Activated naive CD8-positive, alpha-beta T cell treated with anti-CD3 and anti-CD28 coated beads, Interleukin-2, amount 50 U/mL, for 24 hours (primary cell): ENCODE results near the gene ZNF655.
"Not testable (repeated sequence)": the region's sequence is repeated elsewhere in the genome, so short reads cannot be mapped to it uniquely, and the experiment has no call there.

ENCODE experiments used
- ATAC-seq: fragments of 150-1000 bp; cut with Tn5 transposase; one replicate; pipeline ENCODE4 v1.10.0; 2021
- DNase-seq: peaks from one replicate; pipeline ENCODE4 v3.0.0; 2021
- H3K27ac Mint-ChIP-seq: one replicate; pipeline ENCODE4 v1.8.0; 2021; ENCODE audit warnings: mild to moderate bottlenecking, mixed read lengths
- H3K27me3 Mint-ChIP-seq: one replicate; pipeline ENCODE4 v1.8.0; 2021; ENCODE audit warnings: mixed read lengths
- H3K36me3 Mint-ChIP-seq: one replicate; pipeline ENCODE4 v1.8.0; 2021; ENCODE audit warnings: low read depth, mixed read lengths
- H3K4me1 Mint-ChIP-seq: one replicate; pipeline ENCODE4 v1.8.0; 2021; ENCODE audit warnings: mixed read lengths
- H3K4me3 Mint-ChIP-seq: one replicate; pipeline ENCODE4 v1.8.0; 2021; ENCODE audit warnings: mild to moderate bottlenecking, moderate library complexity, mixed read lengths
- H3K9me3 Mint-ChIP-seq: one replicate; pipeline ENCODE4 v1.8.0; 2021; ENCODE audit warnings: mixed read lengths

The ZNF655 gene

GRCh38 chr7:99576251-99576650, 17.8 kb downstream of the ZNF655 start:
- H3K27me3 Mint-ChIP-seq, result no peaks in the 10 kb centered on the region
- DNase-seq (no peak), ATAC-seq (no peak)
- no peak overlapping the region for H3K27ac Mint-ChIP-seq
- H3K9me3 Mint-ChIP-seq, result no peaks in the 10 kb centered on the region
- no peak overlapping the region for H3K4me3 Mint-ChIP-seq
- peaks cover 17% of the 10 kb centered on the region for H3K4me1 Mint-ChIP-seq
- peaks cover 25% of the 10 kb centered on the region for H3K36me3 Mint-ChIP-seq

DNA sequence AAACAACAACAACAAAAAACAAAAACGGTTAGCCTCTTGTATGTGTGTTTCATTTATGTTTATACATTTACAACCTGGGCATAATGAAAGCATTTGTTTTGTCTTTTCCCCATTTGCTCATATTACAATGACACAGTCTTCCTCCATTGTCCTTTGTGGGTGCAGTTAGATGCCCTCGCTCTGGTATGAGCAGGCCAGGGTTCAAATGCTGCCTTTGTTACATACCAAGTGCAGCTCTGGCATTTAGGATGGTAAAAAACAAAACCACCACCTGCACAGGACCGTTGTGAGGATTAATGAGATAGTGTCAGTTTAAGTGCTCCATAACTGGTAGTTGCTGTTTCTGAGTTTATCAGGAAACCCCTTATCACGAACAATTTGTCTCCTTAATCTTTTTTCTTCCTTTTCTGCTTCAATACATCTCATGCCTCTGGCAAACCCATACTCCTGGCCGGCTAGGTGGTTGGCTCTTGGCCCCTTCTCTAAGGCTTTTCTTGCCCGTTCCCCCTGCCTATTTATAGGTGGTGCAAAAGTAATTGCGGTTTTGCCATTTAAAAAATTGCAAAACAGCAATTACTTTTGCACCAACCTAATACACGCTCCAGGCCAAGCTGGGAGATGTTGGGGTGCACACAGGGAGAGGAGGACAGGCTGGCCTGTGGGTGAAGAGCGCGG, 21.0 kb downstream of the ZNF655 start:
- Mint-ChIP-seq H3K27me3 (no peaks in the 10 kb centered on the region), H3K36me3 (no peaks in the 10 kb centered on the region), H3K4me3 (peak overlapping the region; percentile 81), H3K27ac (peak overlapping the region; percentile 52), H3K9me3 (no peaks in the 10 kb centered on the region), H3K4me1 (peaks cover 19% of the 10 kb centered on the region)
- DNase-seq (no peak), ATAC-seq (no peak)

DNA sequence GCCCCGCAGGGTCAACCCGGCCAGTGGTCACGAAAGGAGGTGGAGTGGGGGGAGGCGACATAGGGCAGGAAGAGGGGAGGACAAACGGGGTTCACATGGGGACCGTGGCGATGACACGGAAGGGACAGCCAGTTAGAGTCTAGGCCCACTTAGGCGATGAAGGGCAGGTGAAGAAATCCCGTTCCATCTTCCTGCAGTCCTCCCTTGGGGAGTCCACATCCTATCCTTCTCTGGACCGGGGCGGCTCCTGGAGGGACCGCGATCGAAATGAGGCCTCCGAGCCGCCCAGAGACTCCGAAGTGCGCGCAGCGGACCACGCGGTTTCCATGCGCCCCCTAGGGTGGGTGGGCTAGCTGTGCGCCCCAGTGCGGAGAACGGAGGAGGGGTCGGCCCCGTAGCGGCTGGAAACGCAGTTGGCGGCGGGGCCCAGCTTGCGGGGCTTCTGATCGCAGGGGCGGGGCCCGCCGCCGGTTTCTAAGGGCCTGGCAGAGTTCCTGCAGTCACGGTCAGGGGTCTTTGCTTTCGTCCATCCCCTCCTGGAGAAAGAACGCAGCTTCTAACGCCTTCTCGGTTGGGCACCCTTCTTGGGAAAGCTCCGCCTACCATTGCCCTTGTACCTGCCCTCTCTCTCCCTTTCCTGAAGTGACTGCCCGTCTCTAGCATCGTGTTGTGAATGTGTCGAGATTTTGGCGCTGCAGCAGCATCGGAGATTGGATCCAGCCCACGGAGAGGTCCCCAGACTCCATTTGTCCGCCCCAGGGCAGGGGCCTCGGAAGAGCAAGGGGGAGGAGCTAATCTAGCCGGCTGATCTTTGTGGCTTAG, 21.7 kb downstream of the ZNF655 start:
- ATAC-seq, result peak; percentile 67
- H3K27me3 Mint-ChIP-seq, result no peaks in the 10 kb centered on the region
- DNase-seq, result peak; percentile 67

DNA sequence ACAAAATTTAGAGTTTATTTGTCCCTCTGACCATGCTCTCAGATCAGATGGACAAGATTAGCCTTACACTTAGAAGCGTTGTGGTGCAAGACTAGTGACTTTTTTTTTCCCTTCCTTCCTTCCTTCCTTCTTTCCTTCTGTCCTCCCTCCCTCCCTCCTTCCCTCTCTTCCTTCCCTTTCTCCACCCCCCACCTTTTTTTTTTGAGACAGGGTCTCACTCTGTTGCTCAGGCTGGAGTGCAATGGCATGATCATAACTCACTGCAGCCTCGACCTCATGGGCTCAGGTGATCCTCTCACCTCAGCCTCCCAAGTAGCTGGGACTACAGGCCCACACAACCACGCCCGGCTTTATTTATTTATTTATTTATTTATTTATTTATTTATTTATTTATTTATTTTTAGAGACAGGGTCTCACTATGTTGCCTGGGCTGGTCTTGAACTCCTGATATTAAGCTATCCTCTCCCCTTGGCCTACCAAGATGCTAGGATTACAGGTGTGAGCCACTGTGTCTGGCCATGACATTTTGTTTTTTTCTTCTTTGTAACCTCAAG, 22.4 kb downstream of the ZNF655 start:
- not testable (repeated sequence) for H3K9me3 Mint-ChIP-seq, H3K27me3 Mint-ChIP-seq, ATAC-seq, DNase-seq, H3K36me3 Mint-ChIP-seq
- Mint-ChIP-seq H3K4me3 (peak overlapping the region; percentile 81), H3K27ac (peak overlapping the region; percentile 72), H3K4me1 (peaks cover 19% of the 10 kb centered on the region)

More for the DNA sequence above, 21.7 kb downstream of the ZNF655 start:
- H3K27ac Mint-ChIP-seq, result peak overlapping the region; percentile 72
- H3K4me3 Mint-ChIP-seq, result peak overlapping the region; percentile 81
- H3K4me1 Mint-ChIP-seq, result peaks cover 19% of the 10 kb centered on the region
- no peaks in the 10 kb centered on the region for H3K36me3 Mint-ChIP-seq
- no peaks in the 10 kb centered on the region for H3K9me3 Mint-ChIP-seq

DNA sequence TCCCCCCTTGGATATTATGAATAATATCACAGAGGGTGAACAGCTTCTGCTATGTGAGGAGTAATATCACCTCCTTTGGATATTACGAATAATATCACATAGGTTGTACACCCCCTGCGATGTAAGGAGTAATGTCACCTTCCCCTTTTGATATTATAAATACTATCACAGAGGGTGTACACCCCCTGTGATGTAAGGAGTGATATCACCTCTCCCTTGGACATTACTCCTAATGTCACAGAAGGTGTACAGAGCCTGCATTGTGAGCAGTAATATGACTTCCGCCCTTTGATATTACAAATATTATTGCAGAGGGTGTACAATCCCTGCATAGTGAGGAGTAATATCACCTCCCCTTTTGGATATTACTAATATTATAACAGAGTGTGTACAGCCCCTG, 30.4 kb downstream of the ZNF655 start:
- no peaks in the 10 kb centered on the region for H3K9me3 Mint-ChIP-seq
- H3K4me1 Mint-ChIP-seq, result no peaks in the 10 kb centered on the region
- no peak overlapping the region for H3K4me3 Mint-ChIP-seq
- DNase-seq, result no peak
- ATAC-seq, result peak; percentile 35
- no peak overlapping the region for H3K27ac Mint-ChIP-seq
- H3K27me3 Mint-ChIP-seq, result no peaks in the 10 kb centered on the region
- H3K36me3 Mint-ChIP-seq, result no peaks in the 10 kb centered on the region

- H3K4me3 Mint-ChIP-seq, result no peak overlapping the region
- no peaks in the 10 kb centered on the region for H3K4me1 Mint-ChIP-seq
- H3K27me3 Mint-ChIP-seq, result no peaks in the 10 kb centered on the region
- H3K36me3 Mint-ChIP-seq, result no peaks in the 10 kb centered on the region
- ATAC-seq (peak; percentile 77), DNase-seq (no peak)
- H3K27ac Mint-ChIP-seq, result no peak overlapping the region
- no peaks in the 10 kb centered on the region for H3K9me3 Mint-ChIP-seq
Measured at GRCh38 chr7:99594948-99595745, 36.7 kb downstream of the ZNF655 start.

DNA sequence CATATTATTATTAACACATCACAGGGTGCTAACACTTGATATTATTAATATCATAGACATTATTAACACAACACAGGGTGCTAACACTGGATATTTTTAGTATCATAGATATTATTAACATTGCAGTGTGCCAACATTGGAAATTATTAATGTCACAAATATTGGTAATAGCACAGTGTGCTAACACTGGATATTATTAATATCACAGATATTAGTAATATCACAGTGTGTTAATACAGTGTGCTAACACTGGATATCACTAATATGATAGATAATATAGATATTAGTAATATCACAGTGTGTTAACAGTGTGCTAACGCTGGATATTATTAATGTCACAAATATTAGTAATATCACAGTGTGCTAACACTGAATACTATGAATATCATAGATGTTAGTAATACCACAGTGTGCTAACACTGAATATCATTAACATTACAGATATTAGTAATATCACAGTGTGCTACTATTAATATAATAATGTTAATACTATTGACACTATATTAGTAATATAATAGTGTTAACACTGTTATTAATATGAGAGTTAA, 38.0 kb downstream of the ZNF655 start:
- no peaks in the 10 kb centered on the region for H3K36me3 Mint-ChIP-seq
- H3K4me1 Mint-ChIP-seq, result no peaks in the 10 kb centered on the region

DNA sequence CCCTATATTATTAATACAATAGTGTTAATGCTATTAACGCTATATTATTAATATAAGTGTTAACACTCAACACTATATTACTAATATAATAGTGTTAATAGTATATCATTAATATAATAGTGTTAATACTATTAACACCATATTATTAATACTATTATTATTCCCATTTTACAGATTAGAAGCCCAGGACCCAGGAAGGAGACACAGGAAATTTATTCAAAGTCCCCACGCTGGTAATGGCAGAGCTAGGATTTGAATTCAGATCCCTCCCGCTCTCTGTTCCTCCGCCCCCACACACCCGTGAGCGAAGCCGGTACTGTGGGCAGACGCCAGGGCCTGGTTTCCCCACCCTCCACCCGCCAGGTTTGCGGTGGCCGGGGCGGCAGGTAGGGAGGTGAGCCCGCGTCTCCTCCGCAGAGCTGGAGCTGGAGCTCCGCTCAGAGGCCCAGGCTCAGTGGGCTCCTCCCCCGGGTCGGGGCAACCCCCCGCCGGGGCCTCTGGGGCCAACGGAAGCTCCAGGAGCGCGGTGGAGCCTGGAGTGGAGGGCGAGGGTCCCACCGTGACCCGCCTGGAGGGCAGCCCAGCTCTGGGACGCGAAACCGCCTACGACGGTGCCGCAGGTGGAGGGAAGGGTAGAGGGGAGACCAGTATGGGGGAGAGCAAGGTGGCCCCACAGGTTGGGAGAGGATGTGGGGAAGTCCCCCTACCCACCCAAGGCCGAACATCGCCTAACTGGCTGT, 39.5 kb downstream of the ZNF655 start, which contains the start of gene TMEM225B:
Gene TMEM225B (plus strand): TSS at position 506 of the 740 bp plus-strand sequence. CDS start 6,122 bp downstream, outside the sequence.
- Mint-ChIP-seq H3K27ac (no peak within 1 kb of the TSS), H3K4me1 (no peaks in the 10 kb centered on the region), H3K9me3 (no peaks in the 10 kb centered on the region), H3K36me3 (no peaks in the 10 kb centered on the region), H3K27me3 (no peaks in the 10 kb centered on the region), H3K4me3 (no peak within 1 kb of the TSS)
- DNase-seq (no peak), ATAC-seq (no peak)

More for the DNA sequence above, 38.0 kb downstream of the ZNF655 start:
- H3K9me3 Mint-ChIP-seq, result no peaks in the 10 kb centered on the region
- ATAC-seq (no peak), DNase-seq (no peak)
- no peak overlapping the region for H3K27ac Mint-ChIP-seq
- no peaks in the 10 kb centered on the region for H3K27me3 Mint-ChIP-seq
- no peak overlapping the region for H3K4me3 Mint-ChIP-seq

- Mint-ChIP-seq H3K9me3 (no peaks in the 10 kb centered on the region), H3K4me3 (no peak overlapping the region), H3K27me3 (no peaks in the 10 kb centered on the region), H3K27ac (no peak overlapping the region), H3K4me1 (no peaks in the 10 kb centered on the region), H3K36me3 (no peaks in the 10 kb centered on the region)
- DNase-seq (no peak), ATAC-seq (no peak)
Measured at GRCh38 chr7:99599836-99600235, 41.4 kb downstream of the ZNF655 start.

DNA sequence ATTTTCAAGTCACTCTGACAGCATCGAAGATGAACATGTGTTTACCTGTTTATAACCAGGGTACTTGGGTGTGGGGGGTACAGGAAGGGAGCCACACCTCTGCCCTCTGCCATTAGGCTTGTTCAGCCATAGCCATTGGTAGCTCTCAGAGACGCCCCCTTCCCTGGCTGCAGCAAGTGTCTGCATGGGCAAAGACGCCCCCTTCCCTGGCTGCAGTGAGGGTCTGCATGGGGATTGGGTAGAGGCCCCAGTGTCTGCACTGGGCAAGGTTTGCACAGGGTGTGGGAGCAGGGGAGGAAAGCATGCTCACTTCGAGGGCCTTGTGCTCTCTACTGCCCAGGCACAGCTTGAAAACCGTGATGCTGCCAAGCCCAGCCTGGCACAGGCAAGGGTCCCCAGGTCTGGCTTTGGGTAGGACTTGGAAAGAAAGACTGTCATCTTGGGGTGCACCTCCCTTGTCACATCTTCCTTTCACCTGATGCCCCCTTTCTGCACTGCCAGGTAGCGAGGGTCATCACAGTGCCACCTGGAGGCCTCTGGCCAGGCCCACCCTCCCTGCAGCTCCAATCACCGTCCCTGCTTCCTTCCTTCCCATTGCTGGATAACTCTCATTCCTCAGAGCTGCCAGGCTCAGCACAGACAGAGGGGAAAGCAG, 43.3 kb downstream of the ZNF655 start:
- Mint-ChIP-seq H3K27ac (no peak overlapping the region), H3K27me3 (no peaks in the 10 kb centered on the region), H3K4me3 (no peak overlapping the region), H3K36me3 (no peaks in the 10 kb centered on the region), H3K4me1 (no peaks in the 10 kb centered on the region), H3K9me3 (no peaks in the 10 kb centered on the region)
- DNase-seq, result no peak
- no peak for ATAC-seq

DNA sequence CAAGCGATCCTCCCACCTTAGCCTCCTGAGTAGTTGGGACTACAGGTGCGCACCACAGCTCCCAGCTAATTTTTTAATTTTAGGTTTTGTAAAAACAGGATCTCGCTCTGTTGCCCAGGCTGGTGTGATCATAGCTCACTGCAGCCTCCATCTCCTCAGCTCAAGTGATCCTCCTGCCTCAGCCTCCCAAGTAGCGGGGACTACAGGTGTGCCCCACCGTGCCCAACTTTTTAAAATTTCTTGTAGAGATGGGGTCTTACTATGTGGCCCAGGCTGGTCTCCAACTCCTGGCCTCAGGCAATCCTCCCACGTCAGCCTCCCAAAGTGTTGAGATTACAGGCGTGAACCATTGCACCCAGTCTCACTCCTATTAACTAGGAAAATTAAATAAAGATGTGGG, 47.1 kb downstream of the ZNF655 start:
- Mint-ChIP-seq H3K27me3 (no peaks in the 10 kb centered on the region), H3K9me3 (no peaks in the 10 kb centered on the region), H3K36me3 (no peaks in the 10 kb centered on the region), H3K4me1 (no peaks in the 10 kb centered on the region), H3K4me3 (no peak overlapping the region), H3K27ac (no peak overlapping the region)
- ATAC-seq, result no peak
- no peak for DNase-seq

- Mint-ChIP-seq H3K4me1 (no peaks in the 10 kb centered on the region), H3K9me3 (no peaks in the 10 kb centered on the region)
- ATAC-seq, result no peak
Measured at GRCh38 chr7:99606531-99606930, 48.1 kb downstream of the ZNF655 start.

DNA sequence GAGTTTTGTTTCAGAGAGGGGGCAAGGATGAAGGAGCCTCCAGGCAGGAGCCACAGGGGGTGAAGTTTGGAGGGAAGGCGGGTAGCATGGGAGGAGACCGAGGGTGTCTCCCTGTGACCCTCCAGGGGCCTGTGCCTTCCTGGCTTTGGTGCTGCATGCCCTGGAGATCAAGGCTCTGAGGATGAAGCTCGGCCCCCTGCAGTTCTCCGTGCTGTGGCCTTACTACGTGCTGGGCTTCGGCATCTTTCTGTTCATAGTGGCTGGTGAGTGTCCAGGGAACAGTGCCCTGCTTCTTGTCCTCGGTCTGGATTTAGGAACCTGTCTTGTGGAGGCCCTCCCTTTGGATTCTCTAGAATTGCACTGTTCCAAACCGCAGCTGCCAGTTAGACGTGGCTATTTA, 49.1 kb downstream of the ZNF655 start:
- H3K9me3 Mint-ChIP-seq, result no peaks in the 10 kb centered on the region
- H3K4me1 Mint-ChIP-seq, result no peaks in the 10 kb centered on the region
- H3K27ac Mint-ChIP-seq, result no peak overlapping the region
- ATAC-seq (no peak), DNase-seq (no peak)
- H3K36me3 Mint-ChIP-seq, result no peaks in the 10 kb centered on the region
- no peaks in the 10 kb centered on the region for H3K27me3 Mint-ChIP-seq
- no peak overlapping the region for H3K4me3 Mint-ChIP-seq

More at GRCh38 chr7:99606531-99606930, 48.1 kb downstream of the ZNF655 start:
- H3K27me3 Mint-ChIP-seq, result no peaks in the 10 kb centered on the region
- H3K27ac Mint-ChIP-seq, result no peak overlapping the region
- DNase-seq, result no peak
- no peaks in the 10 kb centered on the region for H3K36me3 Mint-ChIP-seq
- H3K4me3 Mint-ChIP-seq, result no peak overlapping the region
